HepG2 (cell line): Measurements from ENCODE around the gene HS2ST1. TPM values are rescaled to one million over a fixed set of nuclear protein-coding genes. Genes with fewer than 3 reads are reported as not detected.

Source experiments
- ATAC-seq: fragments of 200-7000 bp; cut with Tn5 transposase; 3 replicates; pipeline ENCODE4 v1.9.1; 2020; ENCODE audit warnings: mild to moderate bottlenecking, moderate library complexity
- BruUV-seq: library from RNA; stranded (reverse); fragments of 400-500 nt; replicated peaks from 2 replicates; lab custom pipeline; 2021; lab: Mats Ljungman, UMichigan
- CTCF ChIA-PET: fragments of 300-600 bp; formaldehyde crosslinking; extraction: SDS; loops from one replicate; lab custom pipeline; 2021; ENCODE audit warnings: low total read pairs, inconsistent platforms, low intra/inter-chr PET ratio; lab: Yijun Ruan, JAX
- POLR2A ChIA-PET: fragments of 350-600 bp; sonication (Branson Sonifier 250); formaldehyde crosslinking; loops from one replicate; lab custom pipeline; 2020; ENCODE audit warnings: antibody characterized with exemption, inconsistent platforms; lab: Yijun Ruan, JAX
- DNase-seq: peaks from one replicate; pipeline ENCODE4 v3.0.0-alpha.2; 2015; ENCODE audit warnings: low spot score
- FAIRE-seq: peaks from 3 replicates; lab custom pipeline; 2011; peaks lifted over from hg19 to GRCh38; lab: Jason Lieb, UNC
- H2AFZ ChIP-seq: one replicate; pipeline ENCODE4 v1.6.1; 2011; ENCODE audit warnings: low read length, inconsistent platforms
- H3K27ac ChIP-seq: fragments of 300-600 bp; 3 replicates; pipeline ENCODE4 v1.8.0; 2011; ENCODE audit warnings: mixed run types, mild to moderate bottlenecking, mixed read lengths, low read length, inconsistent platforms; ENCODE audit not compliant: insufficient read depth; ENCODE audit errors: extremely low read length
- H3K27me3 ChIP-seq, 2 experiments: fragments of 200-600 bp in 1 of 2; 2 replicates in 1 of 2; 3 replicates in 1 of 2; pipeline versions ENCODE4 v1.6.0 to v1.8.0; 2011; ENCODE audit warnings: low read length in 2 of 2, mild to moderate bottlenecking in 2 of 2, moderate library complexity in 2 of 2, inconsistent platforms in 1 of 2; ENCODE audit not compliant: insufficient read depth in 2 of 2, control insufficient read depth in 1 of 2
- H3K36me3 ChIP-seq, 2 experiments: fragments of 200-600 bp in 1 of 2; replicated peaks in 1 of 2; 2 replicates in 1 of 2; 3 replicates in 1 of 2; pipeline versions ENCODE4 v1.5.1 to v1.8.0; 2011; ENCODE audit warnings: low read length in 2 of 2, inconsistent platforms in 1 of 2; ENCODE audit not compliant: insufficient read depth in 2 of 2, control insufficient read depth in 1 of 2
- H3K4me1 ChIP-seq: 2 replicates; pipeline ENCODE4 v1.5.1; 2012; ENCODE audit warnings: low read length, inconsistent platforms; ENCODE audit not compliant: insufficient read depth
- H3K4me2 ChIP-seq: 2 replicates; pipeline ENCODE4 v1.6.0; 2011; ENCODE audit warnings: low read depth, low read length, inconsistent platforms
- H3K4me3 ChIP-seq, 3 experiments: fragments of 200-600 bp in 1 of 3; sonication (generic), shearing (Covaris generic) in 1 of 3; replicated peaks in 1 of 3; 2 replicates each; pipeline ENCODE4 v1.5.1; 2011 to 2016; ENCODE audit warnings: low read length in 3 of 3, inconsistent platforms in 2 of 3, low read depth in 2 of 3, mild to moderate bottlenecking in 2 of 3, control low read depth in 1 of 3, mixed read lengths in 1 of 3; ENCODE audit not compliant: insufficient read depth in 1 of 3
- H3K79me2 ChIP-seq: one replicate; pipeline ENCODE4 v1.6.1; 2011; ENCODE audit warnings: low read length, inconsistent platforms; ENCODE audit not compliant: insufficient read depth
- H3K9ac ChIP-seq: 2 replicates; pipeline ENCODE4 v1.6.0; 2011; ENCODE audit warnings: mild to moderate bottlenecking, low read depth, low read length, inconsistent platforms; ENCODE audit not compliant: insufficient read depth
- H3K9me3 ChIP-seq: 2 replicates; pipeline ENCODE4 v1.5.1; 2012; ENCODE audit warnings: mild to moderate bottlenecking, low read length
- H4K20me1 ChIP-seq: 2 replicates; pipeline ENCODE4 v1.6.0; 2011; ENCODE audit warnings: inconsistent platforms, mild to moderate bottlenecking, low read length, moderate library complexity; ENCODE audit not compliant: insufficient read depth
- BRCA1 ChIP-seq: sonication (generic); formaldehyde crosslinking; IDR thresholded peaks from 2 replicates; pipeline ENCODE4 v1.4.0; 2020; ENCODE audit warnings: missing genetic modification reagents
- POGK ChIP-seq: sonication (generic); formaldehyde crosslinking; conservative IDR thresholded peaks from 2 replicates; pipeline ENCODE4 v1.8.0; 2022; ENCODE audit warnings: mild to moderate bottlenecking, moderate library complexity, missing genetic modification reagents
- TGIF2 ChIP-seq: IDR thresholded peaks from 2 replicates; pipeline ENCODE4 v1.6.1; 2016; ENCODE audit warnings: control low read depth, missing compliant biosample characterization
- ZBTB10 ChIP-seq: sonication (generic); formaldehyde crosslinking; IDR thresholded peaks from 2 replicates; pipeline ENCODE4 v1.4.0; 2020; ENCODE audit warnings: missing genetic modification reagents, borderline replicate concordance
- ZFP62 ChIP-seq: sonication (generic); formaldehyde crosslinking; IDR thresholded peaks from 2 replicates; pipeline ENCODE4 v1.4.0; 2020; ENCODE audit warnings: missing genetic modification reagents
- WGBS: methylation state at CpG from one replicate; pipeline ENCODE4 v1.1.6; 2017; ENCODE audit warnings: low lambda C conversion rate; 5-methylcytosine and 5-hydroxymethylcytosine counted together
- in situ Hi-C: cut with HindIII; loops from 2 replicates; pipeline ENCODE4 v1.10.0; 2017; ENCODE audit warnings: low pct_unique_long_range_greater_than_20kb; ENCODE audit not compliant: extremely low pct_ligation_motif_present
- intact Hi-C: fragments of 100-400 bp; cut with micrococcal nuclease; formaldehyde crosslinking; loops from one replicate; pipeline ENCODE4 v1.10.0; 2022; ENCODE audit not compliant: unreplicated experiment
- polyA plus RNA-seq, 8 experiments: library from polyadenylated mRNA; depleted of rRNA in 3 of 8; stranded (reverse) in 7 of 8; unstranded in 1 of 8; fragments of >200 nt; fragmentation: Illumina TruSeq in 4 of 8; extraction: Trizol in 4 of 8; gene quantifications; 2 replicates each; pipeline versions ENCODE4 v1.2.1 to v1.2.3, GENCODE V29; 2011 to 2016; ENCODE audit warnings: low read depth in 4 of 8, missing spikeins in 1 of 8, mixed read lengths in 1 of 8; ENCODE audit not compliant: insufficient read depth in 1 of 8
- total RNA-seq, 5 experiments: library from RNA; depleted of rRNA; stranded (reverse); fragments of >200 nt; fragmentation: Illumina TruSeq; extraction: Trizol; gene quantifications; 2 replicates each; pipeline ENCODE4 v1.2.3, GENCODE V29; 2016; ENCODE audit warnings: low read depth in 1 of 5
- TF ChIP-seq, protein P1 (sequence below): sonication (generic); formaldehyde crosslinking; IDR thresholded peaks from 2 replicates; pipeline ENCODE4 v1.5.0; 2020; ENCODE audit warnings: missing genetic modification reagents, mild to moderate bottlenecking, borderline replicate concordance
- TF ChIP-seq, protein P2 (sequence below): sonication (generic); formaldehyde crosslinking; IDR thresholded peaks from 2 replicates; pipeline ENCODE4 v1.5.0; 2020; ENCODE audit warnings: mild to moderate bottlenecking, missing genetic modification reagents
- TF ChIP-seq, protein P3 (sequence below): sonication (generic); formaldehyde crosslinking; IDR thresholded peaks from 2 replicates; pipeline ENCODE4 v1.5.0; 2020; ENCODE audit warnings: missing genetic modification reagents
- TF ChIP-seq, protein P4 (sequence below): sonication (generic); formaldehyde crosslinking; IDR thresholded peaks from 2 replicates; pipeline ENCODE4 v1.4.0; 2020; ENCODE audit warnings: mild to moderate bottlenecking, missing genetic modification reagents

HS2ST1 gene
- total and polyA plus RNA-seq, 2 of the 13 experiments (the other 11 are each of a cell fraction or from before 2014, with no cell fraction given): 22.1 to 58.7 TPM

DNA sequence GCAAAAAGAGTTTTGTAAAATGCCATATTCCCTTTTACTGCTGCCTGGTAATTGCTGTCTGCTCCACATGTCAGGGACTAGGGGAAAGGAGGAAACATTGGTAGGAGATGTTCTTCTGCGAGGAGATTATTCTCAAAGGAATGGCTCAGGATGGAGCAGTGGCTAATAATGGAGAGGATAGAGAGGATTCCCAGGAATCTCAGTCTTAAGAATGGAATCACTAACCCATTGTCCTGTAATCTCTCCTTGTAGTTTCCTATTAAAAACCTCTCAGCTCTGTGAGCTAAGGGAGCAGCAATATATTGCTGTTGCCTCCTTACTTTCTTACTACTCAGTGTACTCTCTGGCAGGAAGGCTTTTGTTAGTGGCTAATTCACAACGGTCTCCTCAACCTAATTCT, 175.4 kb downstream of the HS2ST1 start:
- H3K79me2 ChIP-seq: no peaks in the 10 kb centered on the region
- 98% methylated on average over 2 of the region's 2 CpGs for WGBS
- no TSS peak for BruUV-seq
- H4K20me1 ChIP-seq: no peaks in the 10 kb centered on the region
- intact Hi-C loops: loop anchor here (10.0 kb wide), 1 partner anchor 175 kb away; the partner anchor contains the start of genes HS2ST1 and SELENOF
- TF ChIP-seq, protein P1, sequence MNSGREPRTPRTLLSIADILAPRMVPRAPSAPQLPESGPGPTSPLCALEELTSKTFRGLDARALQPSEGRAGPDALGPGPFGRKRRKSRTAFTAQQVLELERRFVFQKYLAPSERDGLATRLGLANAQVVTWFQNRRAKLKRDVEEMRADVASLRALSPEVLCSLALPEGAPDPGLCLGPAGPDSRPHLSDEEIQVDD (CRISPR knock-in tag): no peak
- TF ChIP-seq ZFP62: no peak
- TF ChIP-seq BRCA1 (CRISPR knock-in tag): no peak
- TF ChIP-seq, protein P2, sequence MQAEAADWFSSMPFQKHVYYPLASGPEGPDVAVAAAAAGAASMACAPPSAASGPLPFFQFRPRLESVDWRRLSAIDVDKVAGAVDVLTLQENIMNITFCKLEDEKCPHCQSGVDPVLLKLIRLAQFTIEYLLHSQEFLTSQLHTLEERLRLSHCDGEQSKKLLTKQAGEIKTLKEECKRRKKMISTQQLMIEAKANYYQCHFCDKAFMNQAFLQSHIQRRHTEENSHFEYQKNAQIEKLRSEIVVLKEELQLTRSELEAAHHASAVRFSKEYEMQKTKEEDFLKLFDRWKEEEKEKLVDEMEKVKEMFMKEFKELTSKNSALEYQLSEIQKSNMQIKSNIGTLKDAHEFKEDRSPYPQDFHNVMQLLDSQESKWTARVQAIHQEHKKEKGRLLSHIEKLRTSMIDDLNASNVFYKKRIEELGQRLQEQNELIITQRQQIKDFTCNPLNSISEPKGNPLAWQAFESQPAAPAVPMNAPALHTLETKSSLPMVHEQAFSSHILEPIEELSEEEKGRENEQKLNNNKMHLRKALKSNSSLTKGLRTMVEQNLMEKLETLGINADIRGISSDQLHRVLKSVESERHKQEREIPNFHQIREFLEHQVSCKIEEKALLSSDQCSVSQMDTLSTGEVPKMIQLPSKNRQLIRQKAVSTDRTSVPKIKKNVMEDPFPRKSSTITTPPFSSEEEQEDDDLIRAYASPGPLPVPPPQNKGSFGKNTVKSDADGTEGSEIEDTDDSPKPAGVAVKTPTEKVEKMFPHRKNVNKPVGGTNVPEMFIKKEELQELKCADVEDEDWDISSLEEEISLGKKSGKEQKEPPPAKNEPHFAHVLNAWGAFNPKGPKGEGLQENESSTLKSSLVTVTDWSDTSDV (CRISPR knock-in tag): no peak
- TF ChIP-seq ZBTB10 (CRISPR knock-in tag): no peak
- TF ChIP-seq, protein P3, sequence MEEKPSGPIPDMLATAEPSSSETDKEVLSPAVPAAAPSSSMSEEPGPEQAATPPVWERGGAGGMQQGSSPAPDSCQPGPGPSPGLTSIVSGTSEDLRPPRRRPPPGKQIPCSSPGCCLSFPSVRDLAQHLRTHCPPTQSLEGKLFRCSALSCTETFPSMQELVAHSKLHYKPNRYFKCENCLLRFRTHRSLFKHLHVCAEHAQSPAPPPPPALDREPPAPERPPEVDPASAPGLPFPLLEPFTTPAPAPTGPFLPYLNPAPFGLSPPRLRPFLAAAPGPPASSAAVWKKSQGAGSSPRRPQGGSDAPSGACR (CRISPR knock-in tag): no peak
- TF ChIP-seq TGIF2 (CRISPR knock-in tag): no peak
- no peak for TF ChIP-seq POGK (CRISPR knock-in tag)
- TF ChIP-seq, protein P4, sequence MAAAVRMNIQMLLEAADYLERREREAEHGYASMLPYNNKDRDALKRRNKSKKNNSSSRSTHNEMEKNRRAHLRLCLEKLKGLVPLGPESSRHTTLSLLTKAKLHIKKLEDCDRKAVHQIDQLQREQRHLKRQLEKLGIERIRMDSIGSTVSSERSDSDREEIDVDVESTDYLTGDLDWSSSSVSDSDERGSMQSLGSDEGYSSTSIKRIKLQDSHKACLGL (CRISPR knock-in tag): no peak
- H3K9me3 ChIP-seq: no peaks in the 10 kb centered on the region
- no peak overlapping the region for H3K9ac ChIP-seq
- in situ Hi-C loops: loop anchor here (10.0 kb wide), 1 partner anchor 265 kb away; no protein-coding TSS in a partner anchor
- CTCF ChIA-PET: no interaction called here
- H3K27ac ChIP-seq: no peak overlapping the region
- ATAC-seq (no peak), FAIRE-seq (no peak), DNase-seq (no peak)
- POLR2A ChIA-PET: no interaction called here
- peaks cover 0 to 15% of the 10 kb centered on the region in 2 experiments; a peak in 4 of 5 replicates for H3K36me3 ChIP-seq
- H3K4me3 ChIP-seq: no peak overlapping the region
- H3K4me1 ChIP-seq: no peaks in the 10 kb centered on the region
- H3K27me3 ChIP-seq: no peaks in the 10 kb centered on the region
- H3K4me2 ChIP-seq: no peak overlapping the region
- no peak overlapping the region for H2AFZ ChIP-seq
